Measurements from ENCODE around the gene CNTN2.

Gene CNTN2

GRCh38 chr1:205030896-205031295 is 12.1 kb upstream of the CNTN2 start:
- no peak for DNase-seq (ENCODE audit: low spot score)
- no peak for TF ChIP-seq CTCF (IDR thresholded peaks at IDR 0.05; ENCODE audit: extremely low read depth, insufficient read depth, missing control alignments)
- in situ Hi-C loops (cut with MboI; ENCODE audit: low pct_unique_long_range_greater_than_20kb, low sequenced_read_pairs, unreplicated experiment): no loop called here

GRCh38 chr1:205032508-205032907 is 10.5 kb upstream of the CNTN2 start:
- in situ Hi-C loops (cut with MboI; ENCODE audit: low pct_unique_long_range_greater_than_20kb, low sequenced_read_pairs, unreplicated experiment): no loop called here
- TF ChIP-seq CTCF (IDR thresholded peaks at IDR 0.05; ENCODE audit: extremely low read depth, insufficient read depth, missing control alignments): no peak
- no peak for DNase-seq (ENCODE audit: low spot score)

- in situ Hi-C loops (cut with MboI; ENCODE audit: low pct_unique_long_range_greater_than_20kb, low sequenced_read_pairs, unreplicated experiment): no loop called here
- TF ChIP-seq CTCF (IDR thresholded peaks at IDR 0.05; ENCODE audit: extremely low read depth, insufficient read depth, missing control alignments): no peak
- no peak for DNase-seq (ENCODE audit: low spot score)
These were observed 5.5 kb upstream of the CNTN2 start for GRCh38 chr1:205037539-205037938.

- in situ Hi-C loops (cut with MboI; ENCODE audit: low pct_unique_long_range_greater_than_20kb, low sequenced_read_pairs, unreplicated experiment): no loop called here
- no peak for DNase-seq (ENCODE audit: low spot score)
These were observed 4.8 kb upstream of the CNTN2 start for GRCh38 chr1:205038132-205038786.

GRCh38 chr1:205041001-205041715 is 1.9 kb upstream of the CNTN2 start:
- in situ Hi-C loops (cut with MboI; ENCODE audit: low pct_unique_long_range_greater_than_20kb, low sequenced_read_pairs, unreplicated experiment): no loop called here
- no peak for DNase-seq (ENCODE audit: low spot score)
- no peak for TF ChIP-seq CTCF (IDR thresholded peaks at IDR 0.05; ENCODE audit: extremely low read depth, insufficient read depth, missing control alignments)

More at GRCh38 chr1:205038132-205038786, 4.8 kb upstream of the CNTN2 start:
- no peak for TF ChIP-seq CTCF (IDR thresholded peaks at IDR 0.05; ENCODE audit: extremely low read depth, insufficient read depth, missing control alignments)

GRCh38 chr1:205041998-205042910 is 758 bp upstream of the CNTN2 start:
- TF ChIP-seq CTCF (IDR thresholded peaks at IDR 0.05; ENCODE audit: extremely low read depth, insufficient read depth, missing control alignments): no peak
- DNase-seq (ENCODE audit: low spot score): no peak
- in situ Hi-C loops (cut with MboI; ENCODE audit: low pct_unique_long_range_greater_than_20kb, low sequenced_read_pairs, unreplicated experiment): no loop called here

All from GM13977 (cell line).